22Rv1 (cell line): Measurements from ENCODE around the gene DNAH1.

Experiments used
- H3K27ac ChIP-seq: fragments of 450-650 bp; 2 replicates; pipeline ENCODE4 v1.5.1; 2017
- ZFX ChIP-seq: fragments of 450-650 bp; IDR thresholded peaks from 2 replicates; pipeline ENCODE4 v1.6.1; 2017; ENCODE audit warnings: antibody characterized with exemption, borderline replicate concordance
- TF ChIP-seq, protein P1 (sequence below): fragments of 450-650 bp; IDR thresholded peaks from 2 replicates; pipeline ENCODE4 v1.5.1; 2017; ENCODE audit warnings: mild to moderate bottlenecking

DNAH1 gene

DNA sequence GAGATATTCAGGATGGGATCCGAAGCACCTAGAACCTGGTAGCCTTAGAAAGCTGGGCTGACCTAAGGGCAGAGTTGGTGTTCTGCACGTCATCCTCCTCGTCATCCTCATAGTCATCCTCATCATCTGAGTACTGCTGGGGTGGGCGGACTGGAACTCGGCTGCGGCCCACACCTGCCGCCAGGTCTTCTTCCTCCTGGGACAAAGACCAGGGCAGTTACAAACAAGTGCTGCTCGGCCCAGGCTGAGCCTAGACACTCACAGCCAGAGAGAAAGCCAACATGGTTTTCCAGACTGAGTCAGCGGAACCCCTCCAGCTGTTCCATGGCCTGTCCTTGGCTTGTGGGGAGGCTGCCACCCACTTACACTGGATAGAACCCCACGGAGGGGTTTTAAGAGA is 88.3 kb downstream of the DNAH1 start:
- TF ChIP-seq ZFX, result no peak
- TF ChIP-seq, protein P1, sequence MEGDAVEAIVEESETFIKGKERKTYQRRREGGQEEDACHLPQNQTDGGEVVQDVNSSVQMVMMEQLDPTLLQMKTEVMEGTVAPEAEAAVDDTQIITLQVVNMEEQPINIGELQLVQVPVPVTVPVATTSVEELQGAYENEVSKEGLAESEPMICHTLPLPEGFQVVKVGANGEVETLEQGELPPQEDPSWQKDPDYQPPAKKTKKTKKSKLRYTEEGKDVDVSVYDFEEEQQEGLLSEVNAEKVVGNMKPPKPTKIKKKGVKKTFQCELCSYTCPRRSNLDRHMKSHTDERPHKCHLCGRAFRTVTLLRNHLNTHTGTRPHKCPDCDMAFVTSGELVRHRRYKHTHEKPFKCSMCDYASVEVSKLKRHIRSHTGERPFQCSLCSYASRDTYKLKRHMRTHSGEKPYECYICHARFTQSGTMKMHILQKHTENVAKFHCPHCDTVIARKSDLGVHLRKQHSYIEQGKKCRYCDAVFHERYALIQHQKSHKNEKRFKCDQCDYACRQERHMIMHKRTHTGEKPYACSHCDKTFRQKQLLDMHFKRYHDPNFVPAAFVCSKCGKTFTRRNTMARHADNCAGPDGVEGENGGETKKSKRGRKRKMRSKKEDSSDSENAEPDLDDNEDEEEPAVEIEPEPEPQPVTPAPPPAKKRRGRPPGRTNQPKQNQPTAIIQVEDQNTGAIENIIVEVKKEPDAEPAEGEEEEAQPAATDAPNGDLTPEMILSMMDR, result no peak
- no peak overlapping the region for H3K27ac ChIP-seq

DNA sequence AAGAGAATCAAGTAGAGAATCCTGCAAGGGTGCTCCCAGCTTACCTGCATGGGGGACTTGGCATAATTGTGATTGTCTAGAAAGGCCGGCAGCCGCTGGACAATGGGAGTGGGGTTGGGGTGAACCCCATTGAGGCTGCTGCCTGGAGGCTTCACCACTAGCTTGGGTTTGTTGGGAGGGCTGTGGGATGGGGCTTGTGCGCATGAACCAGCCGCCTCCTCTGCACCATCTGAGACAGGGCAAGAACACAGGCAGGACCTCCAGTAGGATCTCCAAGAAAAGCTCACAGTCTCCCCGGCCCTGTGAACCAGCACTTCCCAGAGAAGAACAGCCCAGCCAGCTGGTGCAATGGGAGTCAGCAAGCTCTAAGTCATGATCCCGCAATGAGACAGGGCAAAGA is 88.9 kb downstream of the DNAH1 start:
- H3K27ac ChIP-seq, result no peak overlapping the region
- no peak for TF ChIP-seq ZFX
- TF ChIP-seq, protein P1, result no peak

DNA sequence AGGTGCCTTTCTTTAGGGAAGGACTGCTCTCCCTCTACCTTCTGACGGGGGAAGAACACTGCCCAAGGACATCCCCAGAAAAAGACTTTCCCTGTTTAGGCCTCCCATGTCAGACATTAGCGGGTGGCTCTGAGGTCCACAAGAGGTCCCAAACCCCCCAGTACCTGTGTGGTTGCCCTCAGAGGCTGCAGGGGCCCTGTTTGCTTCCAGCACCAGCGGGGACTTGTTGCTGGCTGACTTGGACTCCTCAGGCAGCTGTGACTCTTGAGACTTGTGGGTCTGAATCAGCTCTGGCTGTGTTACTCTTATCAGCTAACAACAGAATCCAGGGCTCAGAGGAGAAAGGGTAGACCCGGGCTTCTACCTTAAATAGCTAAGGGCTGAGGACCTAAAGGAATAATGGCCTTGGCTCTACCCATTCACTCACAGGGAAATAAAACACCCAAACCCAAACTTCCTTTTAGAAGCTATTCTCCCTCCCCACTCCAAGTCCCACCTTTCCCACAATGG is 89.5 kb downstream of the DNAH1 start:
- no peak for TF ChIP-seq ZFX
- TF ChIP-seq, protein P1, result no peak
- no peak overlapping the region for H3K27ac ChIP-seq

DNA sequence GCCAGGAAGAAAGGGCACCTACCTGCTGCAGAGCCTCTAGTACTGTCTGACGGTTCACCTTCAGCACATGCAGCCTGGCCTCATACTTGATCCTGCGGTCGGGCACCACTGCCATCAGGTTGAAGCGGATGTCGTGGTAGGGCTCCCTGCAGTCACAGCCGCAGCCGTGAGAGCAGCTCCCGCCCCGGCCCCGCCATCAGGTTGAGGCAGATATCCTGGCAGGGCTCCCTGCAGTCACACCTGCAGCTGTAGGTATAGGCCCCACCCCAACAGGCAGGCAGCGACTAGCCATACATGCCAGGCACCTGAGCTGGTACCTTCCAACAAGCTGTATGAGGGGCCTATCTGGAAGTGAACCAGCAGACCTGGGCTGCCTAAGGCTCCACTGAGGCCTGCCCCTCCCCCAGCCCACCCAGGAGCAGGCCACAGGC is 90.1 kb downstream of the DNAH1 start:
- TF ChIP-seq, protein P1, result no peak
- no peak for TF ChIP-seq ZFX

DNA sequence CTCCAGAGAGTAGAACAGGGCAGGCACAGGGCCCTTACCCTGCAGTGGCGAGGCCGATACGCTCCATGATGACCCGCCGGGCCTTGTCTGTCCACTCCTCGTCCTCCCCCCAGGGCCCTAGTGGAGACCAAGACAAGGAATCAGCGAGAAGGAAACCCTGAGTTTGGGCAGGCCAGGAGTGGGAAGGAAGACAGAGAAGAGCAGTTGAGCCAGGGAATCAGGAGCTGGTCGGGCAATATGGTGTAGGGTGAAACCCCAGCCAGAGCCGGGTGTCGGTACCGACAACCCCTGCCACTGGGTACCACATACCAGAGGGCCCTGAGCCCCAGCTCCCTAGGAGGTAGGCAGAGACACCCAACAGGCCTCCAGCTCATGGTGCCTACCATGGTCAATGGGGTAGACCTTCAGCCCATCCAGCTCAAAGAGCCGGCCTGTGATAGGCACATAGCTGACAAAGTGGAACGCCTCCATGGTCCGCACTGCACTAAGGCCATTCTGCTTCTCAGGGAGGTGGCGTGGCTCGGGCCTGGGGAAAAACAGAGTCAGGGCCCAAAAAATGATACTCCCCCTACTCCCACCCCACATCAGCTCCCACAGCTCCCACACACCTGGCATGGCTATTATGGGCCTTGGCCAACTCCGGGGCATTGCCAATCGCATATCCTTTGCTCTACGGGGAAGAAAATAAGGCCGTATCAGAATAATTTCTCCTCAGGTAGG is 90.8 kb downstream of the DNAH1 start:
- no peak overlapping the region for H3K27ac ChIP-seq
- no peak for TF ChIP-seq ZFX

More for the DNA sequence above, 90.1 kb downstream of the DNAH1 start:
- no peak overlapping the region for H3K27ac ChIP-seq

DNA sequence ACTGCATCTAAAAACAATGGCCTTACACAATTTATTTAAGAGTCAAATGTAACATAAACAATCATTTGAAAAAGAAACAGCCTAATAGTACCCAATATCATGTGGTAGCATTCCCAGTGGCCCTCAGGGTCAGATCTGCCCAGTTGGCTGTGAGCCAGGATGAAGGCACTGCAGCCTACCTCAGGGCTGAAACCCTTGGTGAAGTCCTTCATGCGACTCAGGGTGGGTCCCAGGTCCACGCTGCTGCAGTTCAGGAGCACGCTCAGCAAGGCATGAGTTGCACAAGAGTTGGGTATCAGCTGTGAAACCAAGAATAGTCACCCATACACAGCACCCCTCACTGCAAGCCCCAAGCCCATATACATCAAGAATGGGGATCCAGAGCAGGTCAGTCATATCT is 91.7 kb downstream of the DNAH1 start:
- TF ChIP-seq, protein P1, result no peak
- no peak for TF ChIP-seq ZFX
- no peak overlapping the region for H3K27ac ChIP-seq

DNA sequence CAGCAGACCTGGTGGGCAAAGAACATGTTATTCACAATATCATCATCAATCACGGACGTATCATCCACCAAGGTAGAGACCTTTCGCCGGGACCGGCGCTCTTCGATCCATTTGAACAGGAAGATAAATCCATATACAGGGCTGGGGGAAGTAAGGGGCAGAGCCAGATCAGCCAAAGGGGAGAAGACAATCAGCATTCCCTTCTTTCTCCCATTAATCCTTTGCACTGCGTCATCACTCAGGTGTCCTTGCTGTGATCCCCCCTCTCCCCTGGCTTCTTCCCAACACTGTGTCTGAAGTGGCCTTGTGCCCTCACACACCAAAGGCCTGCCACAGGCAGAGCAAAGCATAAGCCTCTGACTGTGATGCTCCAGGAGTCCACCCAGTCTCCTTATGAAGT is 92.3 kb downstream of the DNAH1 start:
- H3K27ac ChIP-seq, result no peak overlapping the region
- TF ChIP-seq, protein P1, result no peak

DNA sequence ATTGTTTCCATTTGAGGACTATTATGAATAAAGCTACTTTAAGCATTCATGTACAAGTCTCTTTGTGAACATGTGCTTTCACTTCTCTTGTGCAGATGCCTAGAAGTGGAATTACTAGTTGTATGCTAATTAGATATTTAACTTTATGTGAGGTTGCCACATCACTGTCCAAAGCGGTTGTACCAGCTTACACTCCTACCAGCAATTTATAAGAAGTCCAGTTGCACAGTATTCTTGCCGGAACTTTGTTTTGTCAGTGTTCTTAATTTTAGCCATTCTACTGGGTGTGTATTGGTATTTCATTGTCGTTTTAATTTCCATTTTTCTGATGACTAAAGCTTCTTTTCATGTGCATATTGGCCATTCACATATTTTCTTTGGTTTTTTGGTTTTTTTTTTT is 99.7 kb downstream of the DNAH1 start:
- TF ChIP-seq, protein P1, result no peak
- no peak for TF ChIP-seq ZFX
- H3K27ac ChIP-seq, result no peak overlapping the region
